Measurements from ENCODE around the gene MCFD2.

- TF ChIP-seq CTCF (IDR thresholded peaks at IDR 0.05) (peak; percentile 13 to 35 (median 18)), POLR2A (IDR thresholded peaks at IDR 0.05) (no peak)
These were observed 21.9 kb upstream of the MCFD2 start for GRCh38 chr2:46937471-46937901.

All from breast epithelium (tissue), 3 donors.